ENCODE measurements around the gene MXD3. TPM values are rescaled to one million over a fixed set of nuclear protein-coding genes. Genes with fewer than 3 reads are reported as not detected.

MXD3 gene
- total RNA-seq, 1 donor, result 6.9 TPM

- Histone ChIP-seq H3K4me3 (ENCODE audit: low read length) (peak overlapping the region; percentile 75), H3K27me3 (ENCODE audit: insufficient read depth, low read length) (no peaks in the 10 kb centered on the region), H3K9me3 (ENCODE audit: low read depth, low read length) (no peaks in the 10 kb centered on the region), H3K4me1 (ENCODE audit: insufficient read depth, low read length) (peaks cover 87% of the 10 kb centered on the region)
Observed at GRCh38 chr5:177304392-177305119, 7.1 kb downstream of the MXD3 start.

- Histone ChIP-seq H3K4me1 (ENCODE audit: insufficient read depth, low read length) (peaks cover 87% of the 10 kb centered on the region), H3K4me3 (ENCODE audit: low read length) (peak overlapping the region; percentile 75), H3K27me3 (ENCODE audit: insufficient read depth, low read length) (no peaks in the 10 kb centered on the region), H3K9me3 (ENCODE audit: low read depth, low read length) (no peaks in the 10 kb centered on the region)
Observed at GRCh38 chr5:177303925-177304391, 7.7 kb downstream of the MXD3 start.

GRCh38 chr5:177303121-177303924 is 8.4 kb downstream of the MXD3 start, which contains the start of the genes PRELID1 and RAB24:
TSS of gene PRELID1 (plus strand) at chr5:177303799. CDS start at chr5:177303986, 187 bp downstream.
TSS of gene RAB24 (minus strand) at chr5:177303719. CDS start at chr5:177303288, 431 bp downstream.
- H3K4me3 ChIP-seq (ENCODE audit: low read length), result peak within 1 kb of the TSS; percentile 75
- H3K4me1 ChIP-seq (ENCODE audit: insufficient read depth, low read length), result peaks cover 87% of the 10 kb centered on the region
- H3K27me3 ChIP-seq (ENCODE audit: insufficient read depth, low read length), result no peaks in the 10 kb centered on the region
- no peaks in the 10 kb centered on the region for H3K9me3 ChIP-seq (ENCODE audit: low read depth, low read length)

GRCh38 chr5:177302354-177303110 is 9.2 kb downstream of the MXD3 start:
- Histone ChIP-seq H3K9me3 (ENCODE audit: low read depth, low read length) (no peaks in the 10 kb centered on the region), H3K4me1 (ENCODE audit: insufficient read depth, low read length) (peaks cover 87% of the 10 kb centered on the region), H3K27me3 (ENCODE audit: insufficient read depth, low read length) (no peaks in the 10 kb centered on the region), H3K4me3 (ENCODE audit: low read length) (peak overlapping the region; percentile 75)

DNA sequence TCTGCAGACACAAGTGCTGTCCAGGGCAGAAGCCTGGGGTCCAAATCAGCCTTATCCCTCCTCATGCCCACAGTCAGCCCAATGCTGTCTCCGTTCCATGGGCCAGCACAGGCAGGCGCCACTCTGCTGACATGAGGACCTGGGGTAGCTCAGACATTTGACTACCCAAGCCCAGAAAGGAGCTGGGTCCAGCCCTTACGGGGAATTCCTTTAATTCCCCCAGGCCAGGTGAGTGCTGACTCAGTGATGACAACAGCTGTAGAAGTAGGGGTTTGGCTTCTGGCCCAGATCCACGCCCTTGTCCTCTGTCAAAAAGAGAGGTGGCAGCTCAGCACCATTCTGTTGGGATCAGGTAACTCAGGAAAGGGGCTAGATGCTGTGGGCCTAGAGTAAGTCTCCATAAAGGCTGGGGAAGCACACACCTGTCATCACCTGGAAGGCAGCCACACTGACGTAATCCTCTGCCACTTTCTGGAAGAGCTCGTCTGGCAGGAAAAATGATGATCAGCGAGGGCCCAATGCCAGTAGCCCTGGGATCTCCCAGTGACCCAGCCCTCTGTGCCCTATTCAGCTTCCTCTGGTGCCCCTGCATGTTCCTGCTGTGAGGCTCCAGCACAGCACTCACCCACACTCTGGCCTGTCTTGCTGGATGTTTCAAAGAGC is 10.1 kb downstream of the MXD3 start:
- H3K4me3 ChIP-seq (ENCODE audit: low read length), result peak overlapping the region; percentile 75
- H3K9me3 ChIP-seq (ENCODE audit: low read depth, low read length), result no peaks in the 10 kb centered on the region
- peaks cover 87% of the 10 kb centered on the region for H3K4me1 ChIP-seq (ENCODE audit: insufficient read depth, low read length)
- H3K27me3 ChIP-seq (ENCODE audit: insufficient read depth, low read length), result no peaks in the 10 kb centered on the region

DNA sequence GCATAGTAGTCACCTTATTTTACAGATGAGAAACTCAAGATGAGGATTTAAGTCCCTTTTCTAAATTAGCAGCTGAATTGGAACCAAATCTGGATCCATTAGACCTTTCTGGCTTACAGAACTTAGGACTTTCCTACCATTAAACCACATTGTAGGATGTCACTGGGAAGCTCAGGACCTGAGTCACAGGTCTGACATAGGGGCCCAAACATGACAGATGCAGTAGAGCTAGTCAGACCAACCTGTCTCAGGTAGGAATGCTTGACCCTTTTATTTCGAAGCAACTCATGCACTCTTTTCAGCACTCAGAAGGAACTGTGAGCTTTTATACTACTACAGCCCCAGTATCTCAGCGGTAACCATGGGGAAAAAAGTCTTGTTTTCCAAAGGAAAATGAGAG is 10.7 kb downstream of the MXD3 start:
- no peaks in the 10 kb centered on the region for H3K9me3 ChIP-seq (ENCODE audit: low read depth, low read length)
- no peak overlapping the region for H3K4me3 ChIP-seq (ENCODE audit: low read length)
- no peaks in the 10 kb centered on the region for H3K27me3 ChIP-seq (ENCODE audit: insufficient read depth, low read length)
- peaks cover 88% of the 10 kb centered on the region for H3K4me1 ChIP-seq (ENCODE audit: insufficient read depth, low read length)

GRCh38 chr5:177300236-177300880 is 11.3 kb downstream of the MXD3 start:
- Histone ChIP-seq H3K27me3 (ENCODE audit: insufficient read depth, low read length) (no peaks in the 10 kb centered on the region), H3K9me3 (ENCODE audit: low read depth, low read length) (no peaks in the 10 kb centered on the region), H3K4me3 (ENCODE audit: low read length) (no peak overlapping the region)

DNA sequence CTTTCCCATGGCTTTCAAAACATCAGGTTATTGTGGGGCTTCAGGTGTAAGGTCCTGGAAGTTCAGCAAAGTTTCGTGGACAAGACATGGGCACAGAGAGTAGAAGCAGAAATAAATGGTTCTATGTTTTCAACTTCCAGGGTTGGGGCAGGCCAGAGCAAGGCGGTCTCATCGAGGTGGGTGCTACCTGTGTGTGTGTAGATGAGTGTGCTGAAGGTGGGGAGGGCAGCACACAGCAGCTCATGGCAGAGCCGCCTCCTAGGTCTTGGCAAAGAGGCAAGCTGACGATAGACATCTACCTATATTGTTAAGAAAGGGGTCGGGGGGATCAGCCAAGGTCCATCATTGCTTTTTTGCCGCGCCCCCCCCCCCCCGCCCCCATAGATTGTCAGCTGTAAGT is 12.0 kb downstream of the MXD3 start:
- peaks cover 87% of the 10 kb centered on the region for H3K4me1 ChIP-seq (ENCODE audit: insufficient read depth, low read length)
- no peaks in the 10 kb centered on the region for H3K27me3 ChIP-seq (ENCODE audit: insufficient read depth, low read length)
- no peaks in the 10 kb centered on the region for H3K9me3 ChIP-seq (ENCODE audit: low read depth, low read length)
- H3K4me3 ChIP-seq (ENCODE audit: low read length), result no peak overlapping the region

More at GRCh38 chr5:177300236-177300880, 11.3 kb downstream of the MXD3 start:
- peaks cover 88% of the 10 kb centered on the region for H3K4me1 ChIP-seq (ENCODE audit: insufficient read depth, low read length)

DNA sequence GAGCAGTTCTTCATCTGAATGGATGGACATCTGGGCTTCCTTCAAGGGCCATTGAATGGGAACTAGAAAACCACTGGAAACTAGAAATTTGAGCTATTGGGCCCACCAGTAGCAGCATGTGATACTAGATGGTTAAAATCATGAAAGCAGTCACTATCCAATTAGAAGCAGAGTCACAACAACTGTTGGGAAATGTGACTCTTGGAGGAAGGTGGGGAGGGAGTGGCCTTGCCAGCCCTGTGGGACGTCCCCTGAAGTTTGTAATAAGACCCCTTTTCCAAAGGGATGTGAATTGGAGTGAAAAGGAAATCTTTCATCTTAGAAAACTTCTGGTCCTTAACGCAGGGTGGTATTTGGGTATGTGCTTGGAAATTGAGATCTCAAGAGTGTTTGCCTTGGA is 13.8 kb downstream of the MXD3 start:
- Histone ChIP-seq H3K27me3 (ENCODE audit: insufficient read depth, low read length) (no peaks in the 10 kb centered on the region), H3K4me3 (ENCODE audit: low read length) (no peak overlapping the region), H3K9me3 (ENCODE audit: low read depth, low read length) (no peaks in the 10 kb centered on the region), H3K4me1 (ENCODE audit: insufficient read depth, low read length) (peaks cover 81% of the 10 kb centered on the region)

DNA sequence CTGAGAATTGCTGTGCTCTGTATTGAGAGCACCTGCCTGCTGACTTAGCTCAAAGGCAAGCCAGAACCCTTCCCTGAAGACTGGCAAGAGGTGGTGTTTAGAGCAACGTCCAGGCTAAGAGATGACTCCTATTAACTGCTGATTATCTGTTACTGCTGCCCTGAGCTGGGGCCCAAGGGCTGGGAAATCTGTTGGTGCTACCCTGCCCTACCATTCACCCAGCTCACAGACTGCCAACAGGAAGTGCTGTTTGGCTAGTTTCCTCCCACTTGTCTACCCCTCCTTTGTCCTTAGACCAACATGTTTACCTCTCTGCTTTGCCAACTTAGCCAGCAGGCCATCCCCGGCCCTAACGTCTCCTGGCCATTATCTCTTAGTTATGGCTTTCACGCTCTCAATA is 15.1 kb downstream of the MXD3 start:
- no peaks in the 10 kb centered on the region for H3K27me3 ChIP-seq (ENCODE audit: insufficient read depth, low read length)
- no peak overlapping the region for H3K4me3 ChIP-seq (ENCODE audit: low read length)
- H3K4me1 ChIP-seq (ENCODE audit: insufficient read depth, low read length), result peaks cover 68% of the 10 kb centered on the region
- H3K9me3 ChIP-seq (ENCODE audit: low read depth, low read length), result no peaks in the 10 kb centered on the region

- no peak overlapping the region for H3K4me3 ChIP-seq (ENCODE audit: low read length)
Observed at GRCh38 chr5:177295924-177296323, 15.8 kb downstream of the MXD3 start.

GRCh38 chr5:177294632-177295031 is 17.1 kb downstream of the MXD3 start:
- no peaks in the 10 kb centered on the region for H3K9me3 ChIP-seq (ENCODE audit: low read depth, low read length)
- no peaks in the 10 kb centered on the region for H3K27me3 ChIP-seq (ENCODE audit: insufficient read depth, low read length)
- peaks cover 48% of the 10 kb centered on the region for H3K4me1 ChIP-seq (ENCODE audit: insufficient read depth, low read length)
- H3K4me3 ChIP-seq (ENCODE audit: low read length), result no peak overlapping the region

More at GRCh38 chr5:177295924-177296323, 15.8 kb downstream of the MXD3 start:
- Histone ChIP-seq H3K27me3 (ENCODE audit: insufficient read depth, low read length) (no peaks in the 10 kb centered on the region), H3K4me1 (ENCODE audit: insufficient read depth, low read length) (peaks cover 61% of the 10 kb centered on the region), H3K9me3 (ENCODE audit: low read depth, low read length) (no peaks in the 10 kb centered on the region)

- Histone ChIP-seq H3K4me3 (ENCODE audit: low read length) (no peak overlapping the region), H3K9me3 (ENCODE audit: low read depth, low read length) (no peaks in the 10 kb centered on the region), H3K27me3 (ENCODE audit: insufficient read depth, low read length) (no peaks in the 10 kb centered on the region), H3K4me1 (ENCODE audit: insufficient read depth, low read length) (peaks cover 42% of the 10 kb centered on the region)
Observed at GRCh38 chr5:177293819-177294581, 17.7 kb downstream of the MXD3 start.
